Gastroesophageal sphincter (tissue), 3 donors: Measurements from ENCODE around the gene ESR1.

Source experiments
- POLR2A ChIP-seq, 2 donors: fragments of 450-650 bp; IDR thresholded peaks; one replicate each; pipeline ENCODE4 v1.6.1; 2017; ENCODE audit warnings: antibody characterized with exemption in 2 of 2, mild to moderate bottlenecking in 2 of 2, moderate library complexity in 1 of 2
- POLR2AphosphoS5 ChIP-seq: sonication (generic); formaldehyde crosslinking; IDR thresholded peaks from one replicate; pipeline ENCODE4 v1.6.1; 2017; ENCODE audit warnings: antibody characterized with exemption
- TF ChIP-seq, protein P1 (sequence below), 4 experiments: fragments of 200-600 bp in 2 of 4; fragments of 450-650 bp in 2 of 4; sonication (generic) in 1 of 4; IDR thresholded peaks; one replicate each; pipeline ENCODE4 v1.5.1; 2017 to 2019; ENCODE audit warnings: antibody characterized with exemption in 4 of 4, mild to moderate bottlenecking in 2 of 4, moderate library complexity in 2 of 4

DNA sequence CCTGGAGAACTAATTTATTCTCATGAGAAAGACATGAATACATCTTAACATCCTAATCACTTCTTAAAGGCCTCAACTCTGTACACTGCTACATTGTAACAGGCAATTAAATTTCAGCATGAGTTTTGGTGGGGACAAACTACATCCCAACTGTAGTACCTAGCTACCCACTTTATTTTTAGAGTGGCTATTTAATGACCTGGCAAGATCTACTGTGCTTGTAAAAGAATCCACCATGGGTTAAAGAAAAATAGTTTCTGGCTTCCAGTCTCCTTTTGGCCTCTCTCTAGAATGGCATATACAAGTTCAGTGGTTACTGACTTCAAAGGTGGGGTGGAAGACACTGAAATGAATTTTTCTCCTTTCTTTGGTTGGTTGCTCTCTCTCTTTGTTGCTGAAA is 193.9 kb downstream of the ESR1 start:
- TF ChIP-seq, protein P1, sequence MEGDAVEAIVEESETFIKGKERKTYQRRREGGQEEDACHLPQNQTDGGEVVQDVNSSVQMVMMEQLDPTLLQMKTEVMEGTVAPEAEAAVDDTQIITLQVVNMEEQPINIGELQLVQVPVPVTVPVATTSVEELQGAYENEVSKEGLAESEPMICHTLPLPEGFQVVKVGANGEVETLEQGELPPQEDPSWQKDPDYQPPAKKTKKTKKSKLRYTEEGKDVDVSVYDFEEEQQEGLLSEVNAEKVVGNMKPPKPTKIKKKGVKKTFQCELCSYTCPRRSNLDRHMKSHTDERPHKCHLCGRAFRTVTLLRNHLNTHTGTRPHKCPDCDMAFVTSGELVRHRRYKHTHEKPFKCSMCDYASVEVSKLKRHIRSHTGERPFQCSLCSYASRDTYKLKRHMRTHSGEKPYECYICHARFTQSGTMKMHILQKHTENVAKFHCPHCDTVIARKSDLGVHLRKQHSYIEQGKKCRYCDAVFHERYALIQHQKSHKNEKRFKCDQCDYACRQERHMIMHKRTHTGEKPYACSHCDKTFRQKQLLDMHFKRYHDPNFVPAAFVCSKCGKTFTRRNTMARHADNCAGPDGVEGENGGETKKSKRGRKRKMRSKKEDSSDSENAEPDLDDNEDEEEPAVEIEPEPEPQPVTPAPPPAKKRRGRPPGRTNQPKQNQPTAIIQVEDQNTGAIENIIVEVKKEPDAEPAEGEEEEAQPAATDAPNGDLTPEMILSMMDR (IDR thresholded peaks at IDR 0.05), result no peak
- TF ChIP-seq POLR2AphosphoS5, result no peak
- TF ChIP-seq POLR2A (IDR thresholded peaks at IDR 0.05), result no peak
